Prostate gland (tissue), 2 donors: ENCODE data around the gene DAAM1.

ENCODE experiments used
- CTCF ChIP-seq, 4 experiments: fragments of 200-600 bp in 2 of 4; fragments of 450-650 bp in 2 of 4; sonication (generic) in 2 of 4; IDR thresholded peaks; 1 replicate in 3 of 4; 2 replicates in 1 of 4; pipeline ENCODE4 v1.5.1; 2016 to 2019; ENCODE audit warnings: antibody characterized with exemption in 4 of 4, mild to moderate bottlenecking in 2 of 4, moderate library complexity in 2 of 4
- POLR2AphosphoS5 ChIP-seq: sonication (generic); formaldehyde crosslinking; IDR thresholded peaks from one replicate; pipeline ENCODE4 v1.6.1; 2017; ENCODE audit warnings: antibody characterized with exemption

- TF ChIP-seq CTCF (IDR thresholded peaks at IDR 0.05) (no peak), POLR2AphosphoS5 (no peak)
Measured at GRCh38 chr14:59245809-59246295, 57.4 kb downstream of the DAAM1 start.
